Astrocyte (in vitro differentiated cells and primary cell): ENCODE data around the gene IFT88. TPM values are rescaled to one million over a fixed set of nuclear protein-coding genes. Genes with fewer than 3 reads are reported as not detected.

Experiments
- DNase-seq: peaks from one replicate; pipeline ENCODE4 v3.0.0-alpha.2; 2010; ENCODE audit warnings: low read depth
- FAIRE-seq: peaks from 2 replicates; lab custom pipeline; 2011; peaks lifted over from hg19 to GRCh38; lab: Jason Lieb, UNC
- H2AFZ ChIP-seq: 2 replicates; pipeline ENCODE4 v1.6.0; 2012; ENCODE audit warnings: low read depth, low read length, inconsistent platforms
- H3K27ac ChIP-seq: 2 replicates; pipeline ENCODE4 v1.5.1; 2011; ENCODE audit warnings: low read depth, low read length, inconsistent platforms
- H3K27me3 ChIP-seq: 2 replicates; pipeline ENCODE4 v1.6.0; 2011; ENCODE audit warnings: low read length, inconsistent platforms; ENCODE audit not compliant: insufficient read depth
- H3K36me3 ChIP-seq: 2 replicates; pipeline ENCODE4 v1.5.1; 2011; ENCODE audit warnings: low read length, inconsistent platforms; ENCODE audit not compliant: insufficient read depth
- H3K4me1 ChIP-seq: 2 replicates; pipeline ENCODE4 v1.5.1; 2011; ENCODE audit warnings: low read length, inconsistent platforms; ENCODE audit not compliant: insufficient read depth
- H3K4me2 ChIP-seq: 2 replicates; pipeline ENCODE4 v1.6.0; 2012; ENCODE audit warnings: low read length, inconsistent platforms
- H3K4me3 ChIP-seq: 2 replicates; pipeline ENCODE4 v1.5.1; 2011; ENCODE audit warnings: low read depth, mild to moderate bottlenecking, low read length, inconsistent platforms; ENCODE audit not compliant: insufficient read depth
- H3K79me2 ChIP-seq: 2 replicates; pipeline ENCODE4 v1.6.0; 2012; ENCODE audit warnings: mild to moderate bottlenecking, low read length, inconsistent platforms; ENCODE audit not compliant: insufficient read depth
- H3K9ac ChIP-seq: 2 replicates; pipeline ENCODE4 v1.6.0; 2012; ENCODE audit warnings: mild to moderate bottlenecking, low read length, inconsistent platforms
- H3K9me3 ChIP-seq: 2 replicates; pipeline ENCODE4 v1.5.1; 2012; ENCODE audit warnings: low read depth, mild to moderate bottlenecking, low read length, inconsistent platforms; ENCODE audit not compliant: insufficient read depth
- H4K20me1 ChIP-seq: 2 replicates; pipeline ENCODE4 v1.6.0; 2012; ENCODE audit warnings: low read length, inconsistent platforms; ENCODE audit not compliant: insufficient read depth
- H3K27ac Mint-ChIP-seq: one replicate; pipeline ENCODE4 v1.8.0; 2021; ENCODE audit warnings: mild to moderate bottlenecking, mixed read lengths; ENCODE audit not compliant: unreplicated experiment
- H3K27me3 Mint-ChIP-seq: one replicate; pipeline ENCODE4 v1.8.0; 2021; ENCODE audit warnings: low read depth, mixed read lengths; ENCODE audit not compliant: unreplicated experiment
- H3K36me3 Mint-ChIP-seq: one replicate; pipeline ENCODE4 v1.8.0; 2021; ENCODE audit warnings: low read depth, mixed read lengths; ENCODE audit not compliant: unreplicated experiment
- H3K4me1 Mint-ChIP-seq: one replicate; pipeline ENCODE4 v1.8.0; 2021; ENCODE audit warnings: low read depth, mixed read lengths; ENCODE audit not compliant: unreplicated experiment
- H3K4me3 Mint-ChIP-seq: one replicate; pipeline ENCODE4 v1.8.0; 2021; ENCODE audit warnings: mild to moderate bottlenecking, moderate library complexity, mixed read lengths; ENCODE audit not compliant: unreplicated experiment
- H3K9me3 Mint-ChIP-seq: one replicate; pipeline ENCODE4 v1.8.0; 2021; ENCODE audit warnings: mild to moderate bottlenecking, mixed read lengths; ENCODE audit not compliant: unreplicated experiment
- EZH2 ChIP-seq: IDR thresholded peaks from 2 replicates; pipeline ENCODE4 v1.6.1; 2012; ENCODE audit warnings: mild to moderate bottlenecking, low read length, inconsistent platforms; ENCODE audit not compliant: insufficient read depth
- total RNA-seq: library from RNA; stranded (reverse); gene quantifications from 2 replicates; pipeline ENCODE4 v1.2.1, GENCODE V29; 2021
- TF ChIP-seq, protein P1 (sequence below): IDR thresholded peaks from 2 replicates; pipeline ENCODE4 v1.5.1; 2011; ENCODE audit warnings: low read depth, mild to moderate bottlenecking, inconsistent platforms, low read length, moderate library complexity; ENCODE audit not compliant: insufficient read depth

IFT88 gene
- total RNA-seq, 1 donor from 2014 or later, result 7.6 TPM

GRCh38 chr13:20718958-20719566 is 152.1 kb downstream of the IFT88 start:
- Mint-ChIP-seq H3K4me3 (no peak overlapping the region), H3K27me3 (peaks cover 22% of the 10 kb centered on the region), H3K27ac (no peak overlapping the region), H3K36me3 (peaks cover 1% of the 10 kb centered on the region), H3K9me3 (no peaks in the 10 kb centered on the region), H3K4me1 (peaks cover 4% of the 10 kb centered on the region)
- H2AFZ ChIP-seq, result no peak overlapping the region
- H3K4me3 ChIP-seq, result no peak overlapping the region
- FAIRE-seq, result no peak
- no peak for DNase-seq
- H3K27ac ChIP-seq, result no peak overlapping the region
- no peak overlapping the region for H3K9ac ChIP-seq
- no peaks in the 10 kb centered on the region for H3K9me3 ChIP-seq
- H3K27me3 ChIP-seq, result peaks cover 8% of the 10 kb centered on the region
- no peaks in the 10 kb centered on the region for H3K36me3 ChIP-seq
- peaks cover 17% of the 10 kb centered on the region for H3K4me1 ChIP-seq
- no peak overlapping the region for H3K4me2 ChIP-seq
- TF ChIP-seq EZH2, result no peak
- TF ChIP-seq, protein P1, sequence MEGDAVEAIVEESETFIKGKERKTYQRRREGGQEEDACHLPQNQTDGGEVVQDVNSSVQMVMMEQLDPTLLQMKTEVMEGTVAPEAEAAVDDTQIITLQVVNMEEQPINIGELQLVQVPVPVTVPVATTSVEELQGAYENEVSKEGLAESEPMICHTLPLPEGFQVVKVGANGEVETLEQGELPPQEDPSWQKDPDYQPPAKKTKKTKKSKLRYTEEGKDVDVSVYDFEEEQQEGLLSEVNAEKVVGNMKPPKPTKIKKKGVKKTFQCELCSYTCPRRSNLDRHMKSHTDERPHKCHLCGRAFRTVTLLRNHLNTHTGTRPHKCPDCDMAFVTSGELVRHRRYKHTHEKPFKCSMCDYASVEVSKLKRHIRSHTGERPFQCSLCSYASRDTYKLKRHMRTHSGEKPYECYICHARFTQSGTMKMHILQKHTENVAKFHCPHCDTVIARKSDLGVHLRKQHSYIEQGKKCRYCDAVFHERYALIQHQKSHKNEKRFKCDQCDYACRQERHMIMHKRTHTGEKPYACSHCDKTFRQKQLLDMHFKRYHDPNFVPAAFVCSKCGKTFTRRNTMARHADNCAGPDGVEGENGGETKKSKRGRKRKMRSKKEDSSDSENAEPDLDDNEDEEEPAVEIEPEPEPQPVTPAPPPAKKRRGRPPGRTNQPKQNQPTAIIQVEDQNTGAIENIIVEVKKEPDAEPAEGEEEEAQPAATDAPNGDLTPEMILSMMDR, result no peak
- no peaks in the 10 kb centered on the region for H3K79me2 ChIP-seq
- no peaks in the 10 kb centered on the region for H4K20me1 ChIP-seq

GRCh38 chr13:20719783-20720182 is 152.8 kb downstream of the IFT88 start:
- H3K4me2 ChIP-seq, result no peak overlapping the region
- H3K27me3 ChIP-seq, result peaks cover 8% of the 10 kb centered on the region
- H3K9ac ChIP-seq, result no peak overlapping the region
- H3K79me2 ChIP-seq, result no peaks in the 10 kb centered on the region
- H4K20me1 ChIP-seq, result no peaks in the 10 kb centered on the region
- H3K4me1 ChIP-seq, result peaks cover 10% of the 10 kb centered on the region
- H3K9me3 Mint-ChIP-seq, result no peaks in the 10 kb centered on the region
- DNase-seq, result no peak
- no peak overlapping the region for H3K27ac Mint-ChIP-seq
- H3K9me3 ChIP-seq, result no peaks in the 10 kb centered on the region
- H3K36me3 ChIP-seq, result no peaks in the 10 kb centered on the region
- H3K27ac ChIP-seq, result no peak overlapping the region
- no peak overlapping the region for H3K4me3 Mint-ChIP-seq
- H3K4me1 Mint-ChIP-seq, result peaks cover 2% of the 10 kb centered on the region
- no peak overlapping the region for H3K4me3 ChIP-seq
- H3K27me3 Mint-ChIP-seq, result peaks cover 22% of the 10 kb centered on the region
- no peak overlapping the region for H2AFZ ChIP-seq
- peaks cover 1% of the 10 kb centered on the region for H3K36me3 Mint-ChIP-seq
- TF ChIP-seq EZH2, result no peak
- TF ChIP-seq, protein P1, result no peak
- no peak for FAIRE-seq

- H3K9ac ChIP-seq, result no peak overlapping the region
- H2AFZ ChIP-seq, result no peak overlapping the region
- peaks cover 8% of the 10 kb centered on the region for H3K27me3 ChIP-seq
- no peak overlapping the region for H3K4me2 ChIP-seq
- H3K27ac Mint-ChIP-seq, result no peak overlapping the region
- FAIRE-seq (no peak), DNase-seq (no peak)
- no peaks in the 10 kb centered on the region for H3K9me3 ChIP-seq
- no peaks in the 10 kb centered on the region for H3K36me3 ChIP-seq
- no peak overlapping the region for H3K4me3 Mint-ChIP-seq
- H3K27ac ChIP-seq, result no peak overlapping the region
- TF ChIP-seq EZH2, result no peak
- TF ChIP-seq, protein P1, result no peak
- H3K27me3 Mint-ChIP-seq, result peaks cover 22% of the 10 kb centered on the region
- peaks cover 1% of the 10 kb centered on the region for H3K36me3 Mint-ChIP-seq
- peaks cover 10% of the 10 kb centered on the region for H3K4me1 ChIP-seq
- H4K20me1 ChIP-seq, result no peaks in the 10 kb centered on the region
- no peaks in the 10 kb centered on the region for H3K4me1 Mint-ChIP-seq
- H3K9me3 Mint-ChIP-seq, result no peaks in the 10 kb centered on the region
- no peak overlapping the region for H3K4me3 ChIP-seq
- H3K79me2 ChIP-seq, result no peaks in the 10 kb centered on the region
Measured at GRCh38 chr13:20720499-20720898, 153.5 kb downstream of the IFT88 start.
